ENCODE data around the gene MAPK8IP2. TPM values are rescaled to one million over a fixed set of nuclear protein-coding genes. Genes with fewer than 3 reads are reported as not detected.

The MAPK8IP2 gene
- total RNA-seq, 1 donor from 2014 or later: 2.8 TPM

DNA sequence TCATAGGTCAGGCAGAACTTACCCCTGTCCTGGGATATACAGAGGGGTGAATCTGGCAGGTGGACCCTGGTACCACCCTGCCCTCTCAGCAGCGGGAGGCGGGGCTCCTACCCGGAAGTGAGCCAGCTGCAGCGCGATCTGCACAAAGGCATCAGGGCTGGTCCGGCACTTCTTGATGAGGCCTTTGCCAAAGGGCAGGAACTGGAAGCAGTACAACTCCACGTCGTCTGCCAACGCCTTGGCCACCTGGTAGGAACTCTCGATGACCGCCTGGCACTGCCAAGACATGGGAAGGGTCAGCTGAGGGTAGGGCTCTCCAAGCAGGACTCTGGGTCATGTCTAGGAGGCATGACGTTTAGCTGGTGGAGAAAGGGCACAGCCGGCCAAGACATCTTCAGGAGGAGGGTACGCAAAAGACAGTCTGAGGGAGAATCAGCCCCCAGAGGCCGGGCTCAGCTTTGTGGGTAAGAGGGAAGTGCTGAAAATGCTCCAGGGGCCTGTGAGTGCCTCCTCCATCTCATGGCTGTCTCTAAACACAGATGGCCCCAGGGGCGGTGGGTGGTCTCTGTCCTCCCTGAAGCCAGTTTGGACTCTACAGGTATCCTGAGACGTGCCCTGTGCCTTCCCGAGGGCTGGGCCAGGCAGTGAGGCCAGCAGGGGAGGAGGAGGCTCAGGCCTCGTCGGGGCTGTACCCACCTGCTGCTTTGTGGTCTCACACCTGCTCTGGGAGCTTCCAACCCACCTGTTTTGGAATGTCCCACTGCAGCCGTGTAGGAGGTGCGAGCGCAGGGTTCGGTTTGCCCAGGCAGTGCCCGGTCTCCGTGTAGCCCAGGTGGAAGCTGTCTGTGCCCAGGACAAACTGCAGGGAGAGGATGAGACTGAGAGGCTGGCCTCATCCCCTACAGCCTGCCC lies 29.1 kb upstream of the MAPK8IP2 start:
- Mint-ChIP-seq H3K27me3 (ENCODE audit: unreplicated experiment) (no peaks in the 10 kb centered on the region), H3K4me1 (ENCODE audit: unreplicated experiment) (no peaks in the 10 kb centered on the region), H3K36me3 (ENCODE audit: unreplicated experiment) (peaks cover 13% of the 10 kb centered on the region), H3K4me3 (ENCODE audit: unreplicated experiment) (no peak overlapping the region), H3K9me3 (ENCODE audit: unreplicated experiment) (no peaks in the 10 kb centered on the region), H3K27ac (ENCODE audit: unreplicated experiment) (no peak overlapping the region)
- TF ChIP-seq, protein P1, sequence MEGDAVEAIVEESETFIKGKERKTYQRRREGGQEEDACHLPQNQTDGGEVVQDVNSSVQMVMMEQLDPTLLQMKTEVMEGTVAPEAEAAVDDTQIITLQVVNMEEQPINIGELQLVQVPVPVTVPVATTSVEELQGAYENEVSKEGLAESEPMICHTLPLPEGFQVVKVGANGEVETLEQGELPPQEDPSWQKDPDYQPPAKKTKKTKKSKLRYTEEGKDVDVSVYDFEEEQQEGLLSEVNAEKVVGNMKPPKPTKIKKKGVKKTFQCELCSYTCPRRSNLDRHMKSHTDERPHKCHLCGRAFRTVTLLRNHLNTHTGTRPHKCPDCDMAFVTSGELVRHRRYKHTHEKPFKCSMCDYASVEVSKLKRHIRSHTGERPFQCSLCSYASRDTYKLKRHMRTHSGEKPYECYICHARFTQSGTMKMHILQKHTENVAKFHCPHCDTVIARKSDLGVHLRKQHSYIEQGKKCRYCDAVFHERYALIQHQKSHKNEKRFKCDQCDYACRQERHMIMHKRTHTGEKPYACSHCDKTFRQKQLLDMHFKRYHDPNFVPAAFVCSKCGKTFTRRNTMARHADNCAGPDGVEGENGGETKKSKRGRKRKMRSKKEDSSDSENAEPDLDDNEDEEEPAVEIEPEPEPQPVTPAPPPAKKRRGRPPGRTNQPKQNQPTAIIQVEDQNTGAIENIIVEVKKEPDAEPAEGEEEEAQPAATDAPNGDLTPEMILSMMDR (IDR thresholded peaks at IDR 0.05): no peak
- no peak for DNase-seq (ENCODE audit: extremely low spot score, unreplicated experiment)

DNA sequence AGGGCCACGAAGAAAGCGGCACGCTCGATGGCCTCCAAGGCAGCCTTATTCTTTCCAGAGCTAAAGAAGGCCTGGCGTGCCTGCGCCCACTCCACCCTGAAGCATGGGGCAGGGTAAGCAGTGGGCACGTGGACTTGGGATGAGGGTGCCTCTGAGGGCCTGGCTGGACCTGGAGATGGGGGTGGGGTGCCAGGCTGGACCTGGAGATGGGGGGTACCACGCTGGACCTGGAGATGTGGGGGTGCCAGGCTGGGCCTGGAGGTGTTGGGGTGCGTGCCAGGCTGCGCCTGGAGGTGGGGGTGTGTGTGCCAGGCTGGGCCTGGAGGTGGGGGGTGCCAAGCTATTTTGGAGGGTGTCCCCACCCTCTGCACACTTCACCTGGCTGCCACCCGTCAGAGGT lies 27.6 kb upstream of the MAPK8IP2 start:
- no peaks in the 10 kb centered on the region for H3K4me1 Mint-ChIP-seq (ENCODE audit: unreplicated experiment)
- DNase-seq (ENCODE audit: extremely low spot score, unreplicated experiment): no peak
- H3K27me3 Mint-ChIP-seq (ENCODE audit: unreplicated experiment): no peaks in the 10 kb centered on the region
- H3K9me3 Mint-ChIP-seq (ENCODE audit: unreplicated experiment): no peaks in the 10 kb centered on the region
- no peak overlapping the region for H3K27ac Mint-ChIP-seq (ENCODE audit: unreplicated experiment)
- peaks cover 13% of the 10 kb centered on the region for H3K36me3 Mint-ChIP-seq (ENCODE audit: unreplicated experiment)
- TF ChIP-seq, protein P1 (IDR thresholded peaks at IDR 0.05): no peak
- no peak overlapping the region for H3K4me3 Mint-ChIP-seq (ENCODE audit: unreplicated experiment)

DNA sequence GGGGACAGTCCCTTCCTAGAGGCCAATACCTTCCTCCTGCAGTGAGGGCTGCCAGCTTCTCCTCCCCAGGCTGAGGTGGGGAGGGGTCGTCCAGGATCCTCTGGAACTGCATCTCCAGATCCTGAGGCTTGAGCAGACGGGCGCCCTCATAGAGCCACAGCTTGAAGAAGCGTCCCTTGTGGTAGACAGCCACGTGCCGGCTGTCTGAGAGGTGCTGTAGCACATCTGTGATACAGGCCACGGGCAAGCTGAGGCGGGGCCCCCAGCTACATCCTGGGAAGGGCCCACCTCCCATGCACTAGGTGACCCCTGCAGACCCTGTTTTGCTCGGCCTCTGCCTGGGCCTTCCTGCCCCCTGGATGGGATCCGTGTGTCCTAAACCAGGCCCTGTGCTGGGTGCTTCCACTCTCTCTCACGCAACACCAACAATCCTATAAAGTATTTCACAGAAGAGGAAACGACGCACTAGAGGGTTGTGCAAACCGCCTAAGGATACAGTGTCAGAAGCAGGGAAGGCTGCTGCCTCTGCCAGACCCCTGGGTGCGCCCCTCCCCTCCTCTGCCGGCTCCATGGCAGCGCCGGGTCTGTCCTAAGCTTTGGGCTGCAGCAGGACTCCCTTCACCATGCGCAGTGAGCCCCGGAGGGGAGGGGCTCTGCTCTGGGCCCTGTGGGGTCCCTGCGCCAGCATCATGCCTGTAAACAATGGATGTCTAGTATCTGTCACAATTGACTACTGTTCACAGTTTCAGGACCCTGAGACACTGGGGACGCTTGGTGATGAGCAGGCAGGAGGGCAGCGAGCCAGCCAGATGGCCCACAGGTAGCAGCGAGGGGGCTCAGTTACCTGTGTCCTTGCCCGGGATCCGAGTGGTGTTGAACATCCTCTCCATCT lies 26.9 kb upstream of the MAPK8IP2 start:
- Mint-ChIP-seq H3K27me3 (ENCODE audit: unreplicated experiment) (no peaks in the 10 kb centered on the region), H3K4me3 (ENCODE audit: unreplicated experiment) (no peak overlapping the region), H3K27ac (ENCODE audit: unreplicated experiment) (no peak overlapping the region), H3K36me3 (ENCODE audit: unreplicated experiment) (peaks cover 13% of the 10 kb centered on the region), H3K4me1 (ENCODE audit: unreplicated experiment) (no peaks in the 10 kb centered on the region), H3K9me3 (ENCODE audit: unreplicated experiment) (no peaks in the 10 kb centered on the region)
- DNase-seq (ENCODE audit: extremely low spot score, unreplicated experiment): no peak
- TF ChIP-seq, protein P1 (IDR thresholded peaks at IDR 0.05): no peak

DNA sequence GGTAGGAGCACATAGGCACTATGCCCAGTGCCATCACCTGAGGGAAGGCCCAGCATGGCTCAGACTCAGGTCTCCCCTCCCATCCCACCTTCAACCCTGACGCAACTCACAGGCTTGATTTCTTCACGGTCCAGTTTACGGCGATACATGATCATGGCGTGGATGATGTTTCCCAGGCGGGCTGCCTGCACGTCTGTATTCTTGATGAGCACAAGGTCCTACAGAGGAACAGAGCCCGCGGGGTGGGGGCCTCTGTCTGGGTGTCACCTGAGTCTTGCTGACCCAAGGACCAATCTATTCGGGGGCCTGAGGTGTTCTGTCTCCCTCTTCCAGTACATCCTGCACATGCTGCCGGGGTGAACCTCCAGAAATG lies 26.2 kb upstream of the MAPK8IP2 start:
- Mint-ChIP-seq H3K27me3 (ENCODE audit: unreplicated experiment) (no peaks in the 10 kb centered on the region), H3K4me3 (ENCODE audit: unreplicated experiment) (no peak overlapping the region), H3K4me1 (ENCODE audit: unreplicated experiment) (no peaks in the 10 kb centered on the region), H3K27ac (ENCODE audit: unreplicated experiment) (no peak overlapping the region), H3K36me3 (ENCODE audit: unreplicated experiment) (peaks cover 7% of the 10 kb centered on the region), H3K9me3 (ENCODE audit: unreplicated experiment) (no peaks in the 10 kb centered on the region)
- TF ChIP-seq, protein P1 (IDR thresholded peaks at IDR 0.05): no peak
- no peak for DNase-seq (ENCODE audit: extremely low spot score, unreplicated experiment)

Measured in osteocyte (in vitro differentiated cells).